Panc1 (cell line): ENCODE data around the gene CES3. TPM values are rescaled to one million over a fixed set of nuclear protein-coding genes. Genes with fewer than 3 reads are reported as not detected.

ENCODE experiments used
- ATAC-seq: fragments of 200-7000 bp; cut with Tn5 transposase; 2 replicates; pipeline ENCODE4 v1.9.1; 2020; ENCODE audit warnings: mild to moderate bottlenecking, moderate library complexity
- BruUV-seq: library from RNA; stranded (reverse); fragments of 400-500 nt; replicated peaks from 2 replicates; lab custom pipeline; 2021; lab: Mats Ljungman, UMichigan
- CTCF ChIA-PET: fragments of 300-600 bp; sonication (Branson Sonifier 250); formaldehyde crosslinking; loops from one replicate; lab custom pipeline; 2022; ENCODE audit warnings: antibody characterized with exemption; lab: Charles Lee
- POLR2A ChIA-PET: fragments of 300-600 bp; sonication (Branson Sonifier 250); formaldehyde crosslinking; loops from one replicate; lab custom pipeline; 2022; ENCODE audit warnings: antibody characterized with exemption; lab: Charles Lee
- DNase-seq: peaks from one replicate; pipeline ENCODE4 v3.0.0-alpha.2; 2010; ENCODE audit warnings: low read depth, low spot score
- H3K27ac ChIP-seq: 2 replicates; pipeline ENCODE4 v1.5.1; 2011; ENCODE audit warnings: mild to moderate bottlenecking, low read length, inconsistent platforms
- H3K27me3 ChIP-seq: fragments of 200-500 bp; sonication (Bioruptor generic); 2 replicates; pipeline ENCODE4 v1.6.0; 2014; ENCODE audit warnings: low read length, inconsistent platforms; ENCODE audit not compliant: control insufficient read depth, insufficient read depth
- H3K36me3 ChIP-seq: fragments of 200-500 bp; sonication (Bioruptor generic); 2 replicates; pipeline ENCODE4 v1.5.1; 2014; ENCODE audit warnings: inconsistent platforms, mild to moderate bottlenecking, low read length, moderate library complexity; ENCODE audit not compliant: control insufficient read depth, insufficient read depth
- H3K4me1 ChIP-seq: 2 replicates; pipeline ENCODE4 v1.5.1; 2011; ENCODE audit warnings: inconsistent platforms, mild to moderate bottlenecking, low read length, moderate library complexity; ENCODE audit not compliant: control insufficient read depth, insufficient read depth
- H3K4me3 ChIP-seq, 2 experiments: 2 replicates each; pipeline ENCODE4 v1.5.1; 2011 to 2012; ENCODE audit warnings: low read depth in 2 of 2, low read length in 2 of 2, mild to moderate bottlenecking in 2 of 2, inconsistent platforms in 1 of 2, moderate library complexity in 1 of 2
- H3K9me3 ChIP-seq: fragments of 200-500 bp; sonication (Bioruptor generic); 2 replicates; pipeline ENCODE4 v1.5.1; 2014; ENCODE audit warnings: low read depth, mild to moderate bottlenecking, inconsistent platforms, low read length, moderate library complexity; ENCODE audit not compliant: control insufficient read depth, insufficient read depth
- CTCF ChIP-seq: fragments of 450-650 bp; IDR thresholded peaks from 2 replicates; pipeline ENCODE4 v1.5.1; 2017; ENCODE audit warnings: mild to moderate bottlenecking
- POLR2AphosphoS5 ChIP-seq: IDR thresholded peaks from 2 replicates; pipeline ENCODE4 v1.6.1; 2012; ENCODE audit warnings: mild to moderate bottlenecking, low read depth, low read length, moderate library complexity
- REST ChIP-seq, 2 experiments: IDR thresholded peaks; 2 replicates each; pipeline ENCODE4 v1.6.1; 2011 to 2012; ENCODE audit warnings: low read depth in 2 of 2, control low read depth in 1 of 2, low read length in 1 of 2, mild to moderate bottlenecking in 1 of 2, moderate library complexity in 1 of 2; ENCODE audit not compliant: insufficient read depth in 1 of 2
- SIN3A ChIP-seq: IDR thresholded peaks from 2 replicates; pipeline ENCODE4 v1.6.1; 2012; ENCODE audit warnings: low read depth, mild to moderate bottlenecking, low read length, moderate library complexity, borderline replicate concordance; ENCODE audit not compliant: insufficient read depth
- TCF7L2 ChIP-seq: IDR thresholded peaks from 2 replicates; pipeline ENCODE4 v1.6.1; 2011; ENCODE audit warnings: mild to moderate bottlenecking, low read depth, low read length, inconsistent platforms
- in situ Hi-C: cut with HindIII; loops from 2 replicates; pipeline ENCODE4 v1.10.0; 2016; ENCODE audit warnings: low sequenced_read_pairs, low pct_unique_long_range_greater_than_20kb
- intact Hi-C: fragments of 100-400 bp; cut with micrococcal nuclease; formaldehyde crosslinking; loops from one replicate; pipeline ENCODE4 v1.10.0; 2022; ENCODE audit not compliant: unreplicated experiment
- total RNA-seq: library from RNA; stranded (reverse); gene quantifications from one replicate; pipeline ENCODE4 v1.2.1, GENCODE V29; 2021; ENCODE audit not compliant: unreplicated experiment

Gene CES3
- total RNA-seq, 1 experiment from 2014 or later: not detected

DNA sequence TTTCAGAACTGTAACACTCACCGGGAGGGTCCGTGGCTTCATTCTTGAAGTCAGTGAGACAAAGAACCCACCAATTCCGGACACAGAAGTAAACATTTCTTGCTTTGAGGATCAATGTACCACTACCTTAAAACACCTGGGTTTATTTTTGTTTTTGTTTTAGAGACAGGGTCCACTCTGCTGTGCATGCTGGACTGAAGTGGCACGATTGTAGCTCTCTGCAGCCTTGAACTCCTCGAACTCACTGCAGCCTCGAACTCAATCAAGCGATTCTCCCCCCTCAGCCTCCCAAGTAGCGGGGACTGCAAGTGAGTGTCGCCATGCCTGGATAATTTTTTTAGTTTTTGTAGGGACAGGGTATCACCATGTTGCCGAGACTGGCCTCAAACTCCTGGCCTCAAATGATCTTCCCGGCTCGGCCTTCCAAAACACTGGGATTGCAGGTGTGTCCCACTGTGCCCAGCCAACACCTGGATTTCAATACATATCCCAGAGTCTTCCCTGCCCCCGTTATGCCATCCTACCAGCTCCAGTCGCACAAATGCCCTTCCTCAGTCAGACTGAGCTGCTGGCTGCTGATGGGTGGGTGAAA is 14.3 kb downstream of the CES3 start:
- H3K4me1 ChIP-seq: no peaks in the 10 kb centered on the region
- H3K27me3 ChIP-seq: no peaks in the 10 kb centered on the region
- H3K27ac ChIP-seq: no peak overlapping the region
- TF ChIP-seq POLR2AphosphoS5: no peak
- TF ChIP-seq REST (IDR thresholded peaks at IDR 0.05; ENCODE audit: insufficient read depth in 1 of 2, low read depth in 2 of 2, low read length in 1 of 2): no peak
- TF ChIP-seq CTCF: no peak
- no peak for TF ChIP-seq SIN3A
- BruUV-seq: no TSS peak
- ChIA-PET CTCF (interaction anchor here (0.6 kb wide), 1 partner anchor 142 kb away, joined by 4 read pairs; no protein-coding TSS in a partner anchor), POLR2A (no interaction called here)
- in situ Hi-C loops: no loop called here
- H3K9me3 ChIP-seq: no peaks in the 10 kb centered on the region
- H3K36me3 ChIP-seq: no peaks in the 10 kb centered on the region
- DNase-seq (no peak), ATAC-seq (no peak)
- intact Hi-C loops: loop anchor here (10.0 kb wide), 2 partner anchors 129 to 179 kb away; partner anchors contain the start of genes B3GNT9, FBXL8, PHAF1 and TRADD
- H3K4me3 ChIP-seq: no peak overlapping the region

- H3K4me3 ChIP-seq: no peak overlapping the region
- no peaks in the 10 kb centered on the region for H3K36me3 ChIP-seq
- CTCF ChIA-PET: interaction anchor here (1.0 kb wide), 1 partner anchor 178 kb away, joined by 3 read pairs; no protein-coding TSS in a partner anchor
- no peak overlapping the region for H3K27ac ChIP-seq
- in situ Hi-C loops: no loop called here
- TF ChIP-seq SIN3A (no peak), POLR2AphosphoS5 (no peak), CTCF (no peak), TCF7L2 (no peak), REST (IDR thresholded peaks at IDR 0.05; ENCODE audit: insufficient read depth in 1 of 2, low read depth in 2 of 2, low read length in 1 of 2) (no peak)
- ATAC-seq (no peak), DNase-seq (no peak)
- no peaks in the 10 kb centered on the region for H3K9me3 ChIP-seq
- no peaks in the 10 kb centered on the region for H3K27me3 ChIP-seq
- no peaks in the 10 kb centered on the region for H3K4me1 ChIP-seq
- POLR2A ChIA-PET: interaction anchor here (0.6 kb wide), 1 partner anchor 228 kb away, joined by 11 read pairs; no protein-coding TSS in a partner anchor
- BruUV-seq: no TSS peak
- intact Hi-C loops: loop anchor here (2.0 to 10.0 kb wide), 3 partner anchors 38 to 178 kb away; partner anchors contain the start of genes B3GNT9, FBXL8, PHAF1 and TRADD
These were observed 15.7 kb downstream of the CES3 start for GRCh38 chr16:66976746-66977145.
